GM12878 (cell line): ENCODE data around the gene NUDT16L1. TPM values are rescaled to one million over a fixed set of nuclear protein-coding genes. Genes with fewer than 3 reads are reported as not detected.

ENCODE experiments used
- CBFB ChIP-seq: IDR thresholded peaks from 2 replicates; pipeline ENCODE4 v1.6.1; 2016; ENCODE audit warnings: antibody characterized with exemption, low read depth
- CHD2 ChIP-seq: IDR thresholded peaks from 2 replicates; pipeline ENCODE4 v1.6.1; 2011; ENCODE audit warnings: low read depth, low read length, improper control_type of control experiment, borderline replicate concordance
- CTCF ChIP-seq, 3 experiments: IDR thresholded peaks in 2 of 3; conservative IDR thresholded peaks in 1 of 3; 2 replicates each; pipeline ENCODE4 v1.5.1; 2011; ENCODE audit warnings: low read depth in 3 of 3, low read length in 3 of 3, mild to moderate bottlenecking in 3 of 3, control low read depth in 2 of 3, moderate library complexity in 2 of 3, inconsistent platforms in 1 of 3, mixed read lengths in 1 of 3; ENCODE audit not compliant: control insufficient read depth in 2 of 3, insufficient read depth in 1 of 3; ENCODE audit errors: extremely low read depth in 1 of 3
- FOS ChIP-seq: IDR thresholded peaks from 3 replicates; pipeline ENCODE4 v1.6.1; 2011; ENCODE audit warnings: borderline replicate concordance; ENCODE audit not compliant: insufficient read length; ENCODE audit errors: extremely low read depth
- GATAD2B ChIP-seq: fragments of 450-650 bp; conservative IDR thresholded peaks from 2 replicates; pipeline ENCODE4 v1.6.1; 2017; ENCODE audit warnings: low read depth, mild to moderate bottlenecking, moderate library complexity
- HDAC6 ChIP-seq: fragments of 200-600 bp; sonication (generic); IDR thresholded peaks from one replicate; pipeline ENCODE4 v1.8.0; 2017; ENCODE audit warnings: antibody characterized with exemption; ENCODE audit not compliant: unreplicated experiment
- IRF3 ChIP-seq: fragments of 450-650 bp; IDR thresholded peaks from 2 replicates; pipeline ENCODE4 v1.6.1; 2014; ENCODE audit warnings: mild to moderate bottlenecking
- MAX ChIP-seq: IDR thresholded peaks from 2 replicates; pipeline ENCODE4 v1.6.1; 2012; ENCODE audit warnings: low read depth, low read length, improper control_type of control experiment
- MXI1 ChIP-seq: fragments of 150-350 bp; IDR thresholded peaks from 2 replicates; pipeline ENCODE4 v1.6.1; 2011; ENCODE audit warnings: low read depth, mild to moderate bottlenecking, inconsistent platforms, low read length, improper control_type of control experiment
- NR2C1 ChIP-seq: fragments of 450-650 bp; IDR thresholded peaks from 2 replicates; pipeline ENCODE4 v1.6.1; 2017; ENCODE audit warnings: antibody characterized with exemption, mild to moderate bottlenecking, moderate library complexity
- RAD51 ChIP-seq: fragments of 450-650 bp; IDR thresholded peaks from 2 replicates; pipeline ENCODE4 v1.6.1; 2016; ENCODE audit warnings: moderate library complexity, mild to moderate bottlenecking, inconsistent platforms
- SMAD5 ChIP-seq: IDR thresholded peaks from 2 replicates; pipeline ENCODE4 v1.6.1; 2016; ENCODE audit warnings: antibody characterized with exemption, low read depth
- STAT1 ChIP-seq: fragments of 450-650 bp; conservative IDR thresholded peaks from 2 replicates; pipeline ENCODE4 v1.6.1; 2014; ENCODE audit warnings: antibody characterized with exemption, mild to moderate bottlenecking
- TAF1 ChIP-seq: IDR thresholded peaks from 2 replicates; pipeline ENCODE4 v1.6.1; 2011; ENCODE audit warnings: mild to moderate bottlenecking, low read depth, low read length, borderline replicate concordance
- ZBTB11 ChIP-seq: fragments of 450-650 bp; formaldehyde crosslinking; IDR thresholded peaks from 2 replicates; pipeline ENCODE4 v1.5.0; 2022; ENCODE audit warnings: mild to moderate bottlenecking, missing genetic modification characterization
- ZNF592 ChIP-seq: fragments of 450-650 bp; IDR thresholded peaks from 2 replicates; pipeline ENCODE4 v1.6.1; 2017; ENCODE audit warnings: mild to moderate bottlenecking, moderate library complexity
- ZZZ3 ChIP-seq: IDR thresholded peaks from 2 replicates; pipeline ENCODE4 v1.6.1; 2011; ENCODE audit warnings: low read depth; ENCODE audit not compliant: control insufficient read depth, insufficient read length
- polyA plus RNA-seq, 11 experiments: library from polyadenylated mRNA; depleted of rRNA in 4 of 11; unstranded in 6 of 11; stranded (reverse) in 5 of 11; fragments of >200 nt; fragmentation: Nextera tagmentation in 4 of 11; fragmentation: Illumina TruSeq in 1 of 11; extraction: Ambion mirVana in 4 of 11; extraction: Trizol in 1 of 11; gene quantifications; 1 replicate in 1 of 11; 2 replicates in 10 of 11; pipeline versions ENCODE4 v1.2.1 to v1.2.3, GENCODE V29; 2011 to 2016; ENCODE audit warnings: inconsistent platforms in 2 of 11, missing spikeins in 2 of 11, low read depth in 1 of 11
- total RNA-seq, 4 experiments: library from RNA; depleted of rRNA in 3 of 4; stranded (reverse); fragments of >200 nt in 3 of 4; fragmentation: Illumina TruSeq in 1 of 4; extraction: Trizol in 1 of 4; gene quantifications; 2 replicates each; pipeline versions ENCODE4 v1.2.1 to v1.2.3, GENCODE V29; 2013 to 2021

Gene NUDT16L1
- total and polyA plus RNA-seq, 10 of the 15 experiments (the other 5 are each of a cell fraction or from before 2014, with no cell fraction given) = 1.4 to 77.7 (median 28.9) TPM

- 0 out of 2 replicates have a peak, but pooled peaks have one; percentile 19 for TF ChIP-seq ZNF592
- TF ChIP-seq FOS = peak; percentile 18
- peak; percentile 26 for TF ChIP-seq HDAC6
- peak; percentile 82 for TF ChIP-seq MXI1
- TF ChIP-seq TAF1 = peak; percentile 30; the same call in 1 of the 2 replicates
- TF ChIP-seq CTCF (IDR thresholded peaks at IDR 0.05 in 2 of 3, conservative IDR thresholded peaks at IDR 0.05 in 1 of 3; ENCODE audit: control insufficient read depth in 2 of 3, extremely low read depth in 1 of 3, insufficient read depth in 1 of 3, low read depth in 3 of 3, low read length in 3 of 3) = no peak
- no peak for TF ChIP-seq SMAD5
- TF ChIP-seq IRF3 = peak; percentile 39; the same call in 1 of the 2 replicates
- TF ChIP-seq RAD51 = no peak
- 0 out of 2 replicates have a peak, but pooled peaks have one; percentile 9 for TF ChIP-seq CBFB
- TF ChIP-seq ZBTB11 (CRISPR knock-in tag) = peak; percentile 41; the same call in 1 of the 2 replicates
- TF ChIP-seq CHD2 = peak; percentile 79
- peak; percentile 84 for TF ChIP-seq GATAD2B
- no peak for TF ChIP-seq ZZZ3
- TF ChIP-seq MAX = peak; percentile 83
- peak; percentile 97 for TF ChIP-seq NR2C1
- TF ChIP-seq STAT1 = no peak
These were observed 40.8 kb downstream of the NUDT16L1 start, which contains the start of the genes ANKS3 and DNAAF8 (continued) for GRCh38 chr16:4734063-4734729.
